Measurements from ENCODE around the gene RAB3A.
"Not testable (repeated sequence)": the region's sequence is repeated elsewhere in the genome, so short reads cannot be mapped to it uniquely, and the experiment has no call there.

Gene RAB3A

GRCh38 chr19:18223860-18224524 is 20.1 kb upstream of the RAB3A start:
- no peak for FAIRE-seq

GRCh38 chr19:18221815-18222725 is 18.2 kb upstream of the RAB3A start:
- no peak for FAIRE-seq

- no peak for FAIRE-seq
Measured at GRCh38 chr19:18220632-18221275, 16.9 kb upstream of the RAB3A start.

- FAIRE-seq, result no peak
Measured at GRCh38 chr19:18219911-18220631, 16.2 kb upstream of the RAB3A start.

- no peak for FAIRE-seq
Measured at GRCh38 chr19:18218600-18218999, 14.8 kb upstream of the RAB3A start.

- FAIRE-seq, result no peak
Measured at GRCh38 chr19:18218159-18218558, 14.3 kb upstream of the RAB3A start.

GRCh38 chr19:18216789-18217188 is 12.9 kb upstream of the RAB3A start:
- no peak for FAIRE-seq

GRCh38 chr19:18214779-18215433 is 11.1 kb upstream of the RAB3A start:
- no peak for FAIRE-seq

- FAIRE-seq, result no peak
Measured at GRCh38 chr19:18211683-18212082, 7.8 kb upstream of the RAB3A start.

GRCh38 chr19:18209912-18210311 is 6.1 kb upstream of the RAB3A start:
- FAIRE-seq, result not testable (repeated sequence)

- no peak for FAIRE-seq
Measured at GRCh38 chr19:18208098-18208951, 4.5 kb upstream of the RAB3A start.

GRCh38 chr19:18206018-18206417 is 2.2 kb upstream of the RAB3A start:
- FAIRE-seq, result no peak

GRCh38 chr19:18205200-18205892 is 1.5 kb upstream of the RAB3A start:
- no peak for FAIRE-seq

GRCh38 chr19:18204394-18205199 is 755 bp upstream of the RAB3A start:
- FAIRE-seq, result no peak

- no peak for FAIRE-seq
Measured at GRCh38 chr19:18203408-18203862, 407 bp downstream of the RAB3A start.

GRCh38 chr19:18202778-18203407 is 949 bp downstream of the RAB3A start:
- no peak for FAIRE-seq

GRCh38 chr19:18202397-18202777 is 1.5 kb downstream of the RAB3A start:
- FAIRE-seq, result no peak

GRCh38 chr19:18198374-18198773 is 5.5 kb downstream of the RAB3A start:
- FAIRE-seq, result no peak

GRCh38 chr19:18197941-18198340 is 5.9 kb downstream of the RAB3A start:
- FAIRE-seq, result no peak

Measured in islet of Langerhans (tissue), 1 donor.